ENCODE data around the gene DCUN1D1. TPM values are rescaled to one million over a fixed set of nuclear protein-coding genes. Genes with fewer than 3 reads are reported as not detected.

The DCUN1D1 gene
- total RNA-seq, 3 donors from 2014 or later (not counting 1 experiment from before 2014, with no cell fraction given) = 46.5 to 62.0 (median 51.7) TPM

DNA sequence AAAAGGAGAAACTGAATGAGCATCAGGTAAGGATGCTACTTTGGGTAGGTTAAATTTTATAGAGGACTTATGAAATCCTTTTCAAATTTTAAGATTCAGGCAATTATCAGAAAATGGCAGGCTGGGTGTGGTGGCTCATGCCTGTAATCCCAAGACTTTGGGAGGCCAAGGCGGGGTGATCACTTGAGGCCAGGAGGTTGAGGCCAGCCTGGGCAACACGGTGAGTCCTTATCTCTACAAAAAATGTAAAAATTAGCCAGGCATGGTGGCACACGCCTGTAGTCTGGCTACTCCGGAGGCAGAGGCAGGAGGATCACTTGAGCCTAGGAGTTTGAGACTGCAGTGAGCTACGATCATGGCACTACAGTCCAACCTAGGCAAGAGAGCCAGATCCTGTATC lies 23.1 kb downstream of the DCUN1D1 start:
- no peak overlapping the region for H3K4me3 ChIP-seq (ENCODE audit: low read length)
- Mint-ChIP-seq H3K36me3 (no peaks in the 10 kb centered on the region), H3K4me3 (no peak overlapping the region), H3K27me3 (ENCODE audit: low read depth in 2 of 2) (no peaks in the 10 kb centered on the region), H3K27ac (no peak overlapping the region), H3K9me3 (no peaks in the 10 kb centered on the region), H3K4me1 (peaks cover 14 to 16% of the 10 kb centered on the region in 2 donors)
- no peak overlapping the region for H3K27ac ChIP-seq (ENCODE audit: low read length)
- DNase-seq = no peak
- H3K36me3 ChIP-seq (ENCODE audit: control insufficient read depth, insufficient read depth, low read length) = peaks cover 22% of the 10 kb centered on the region
- H3K27me3 ChIP-seq (ENCODE audit: control insufficient read depth, insufficient read depth, low read length) = no peaks in the 10 kb centered on the region
- intact Hi-C loops (cut with micrococcal nuclease) = no loop called here
- WGBS (ENCODE audit: insufficient coverage) = 98% methylated on average over 5 of the region's 5 CpGs
- TF ChIP-seq, protein P1, sequence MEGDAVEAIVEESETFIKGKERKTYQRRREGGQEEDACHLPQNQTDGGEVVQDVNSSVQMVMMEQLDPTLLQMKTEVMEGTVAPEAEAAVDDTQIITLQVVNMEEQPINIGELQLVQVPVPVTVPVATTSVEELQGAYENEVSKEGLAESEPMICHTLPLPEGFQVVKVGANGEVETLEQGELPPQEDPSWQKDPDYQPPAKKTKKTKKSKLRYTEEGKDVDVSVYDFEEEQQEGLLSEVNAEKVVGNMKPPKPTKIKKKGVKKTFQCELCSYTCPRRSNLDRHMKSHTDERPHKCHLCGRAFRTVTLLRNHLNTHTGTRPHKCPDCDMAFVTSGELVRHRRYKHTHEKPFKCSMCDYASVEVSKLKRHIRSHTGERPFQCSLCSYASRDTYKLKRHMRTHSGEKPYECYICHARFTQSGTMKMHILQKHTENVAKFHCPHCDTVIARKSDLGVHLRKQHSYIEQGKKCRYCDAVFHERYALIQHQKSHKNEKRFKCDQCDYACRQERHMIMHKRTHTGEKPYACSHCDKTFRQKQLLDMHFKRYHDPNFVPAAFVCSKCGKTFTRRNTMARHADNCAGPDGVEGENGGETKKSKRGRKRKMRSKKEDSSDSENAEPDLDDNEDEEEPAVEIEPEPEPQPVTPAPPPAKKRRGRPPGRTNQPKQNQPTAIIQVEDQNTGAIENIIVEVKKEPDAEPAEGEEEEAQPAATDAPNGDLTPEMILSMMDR (IDR thresholded peaks at IDR 0.05) = no peak
- no peak for ATAC-seq
- H3K9me3 ChIP-seq (ENCODE audit: control insufficient read depth, insufficient read depth, low read length) = no peaks in the 10 kb centered on the region
- H3K4me1 ChIP-seq (ENCODE audit: control insufficient read depth, insufficient read depth, low read length) = no peaks in the 10 kb centered on the region

DNA sequence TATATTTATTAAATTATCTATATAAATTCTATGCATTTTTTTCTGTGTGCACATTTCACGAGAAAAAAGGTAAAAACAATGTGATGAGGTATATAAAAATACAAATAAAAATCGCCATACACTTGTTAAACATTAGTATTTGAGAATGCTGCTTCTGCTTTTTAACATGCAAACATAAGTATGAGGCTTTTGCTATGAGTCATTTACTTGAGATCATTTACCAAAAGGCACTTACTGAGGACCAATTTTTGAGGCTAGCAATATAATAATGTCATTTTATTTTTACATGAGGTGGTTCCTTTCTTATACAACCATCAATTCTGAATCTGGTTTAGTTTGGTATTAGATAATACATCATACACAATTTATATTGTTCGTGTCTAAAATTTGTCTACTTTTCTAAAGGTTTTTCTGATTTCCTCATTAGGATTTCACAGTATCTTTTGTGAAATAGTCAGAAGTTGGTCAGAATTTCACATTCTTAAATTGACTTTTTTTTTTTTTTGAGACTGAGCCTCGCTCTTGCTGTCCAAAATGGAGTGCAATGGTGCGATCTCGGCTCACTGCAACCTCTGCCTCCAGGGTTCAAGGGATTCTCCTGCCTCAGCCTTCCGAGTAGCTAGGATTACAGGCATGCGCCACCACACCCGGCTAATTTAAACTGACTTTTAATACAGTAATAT lies 25.6 kb downstream of the DCUN1D1 start:
- Mint-ChIP-seq H3K27me3 (ENCODE audit: low read depth in 2 of 2) (no peaks in the 10 kb centered on the region), H3K9me3 (no peaks in the 10 kb centered on the region), H3K4me3 (no peak overlapping the region), H3K4me1 (peaks cover under 1 to 10% of the 10 kb centered on the region in 2 donors), H3K36me3 (no peaks in the 10 kb centered on the region), H3K27ac (no peak overlapping the region)
- Histone ChIP-seq H3K9me3 (ENCODE audit: control insufficient read depth, insufficient read depth, low read length) (no peaks in the 10 kb centered on the region), H3K4me3 (ENCODE audit: low read length) (no peak overlapping the region), H3K4me1 (ENCODE audit: control insufficient read depth, insufficient read depth, low read length) (no peaks in the 10 kb centered on the region), H3K27ac (ENCODE audit: low read length) (no peak overlapping the region), H3K36me3 (ENCODE audit: control insufficient read depth, insufficient read depth, low read length) (peaks cover 14% of the 10 kb centered on the region), H3K27me3 (ENCODE audit: control insufficient read depth, insufficient read depth, low read length) (no peaks in the 10 kb centered on the region)
- WGBS (ENCODE audit: insufficient coverage) = 69% methylated on average over 6 of the region's 9 CpGs
- intact Hi-C loops (cut with micrococcal nuclease) = no loop called here
- ATAC-seq (no peak), DNase-seq (no peak)
- TF ChIP-seq, protein P1 (IDR thresholded peaks at IDR 0.05) = no peak

- no peaks in the 10 kb centered on the region for H3K4me1 ChIP-seq (ENCODE audit: control insufficient read depth, insufficient read depth, low read length)
- Mint-ChIP-seq H3K4me3 (no peak overlapping the region), H3K9me3 (no peaks in the 10 kb centered on the region), H3K4me1 (peaks cover 8 to 11% of the 10 kb centered on the region in 2 donors), H3K27ac (no peak overlapping the region), H3K27me3 (ENCODE audit: low read depth in 2 of 2) (no peaks in the 10 kb centered on the region), H3K36me3 (peaks cover 7% of the 10 kb centered on the region)
- intact Hi-C loops (cut with micrococcal nuclease) = no loop called here
- 88% methylated on average over 1 of the region's 1 CpG for WGBS (ENCODE audit: insufficient coverage)
- H3K4me3 ChIP-seq (ENCODE audit: low read length) = no peak overlapping the region
- H3K27ac ChIP-seq (ENCODE audit: low read length) = no peak overlapping the region
- peaks cover 22% of the 10 kb centered on the region for H3K36me3 ChIP-seq (ENCODE audit: control insufficient read depth, insufficient read depth, low read length)
- ATAC-seq (no peak), DNase-seq (no peak)
- TF ChIP-seq, protein P1 (IDR thresholded peaks at IDR 0.05) = no peak
- H3K27me3 ChIP-seq (ENCODE audit: control insufficient read depth, insufficient read depth, low read length) = no peaks in the 10 kb centered on the region
- no peaks in the 10 kb centered on the region for H3K9me3 ChIP-seq (ENCODE audit: control insufficient read depth, insufficient read depth, low read length)
Observed at GRCh38 chr3:182949688-182950087, 30.6 kb downstream of the DCUN1D1 start.

DNA sequence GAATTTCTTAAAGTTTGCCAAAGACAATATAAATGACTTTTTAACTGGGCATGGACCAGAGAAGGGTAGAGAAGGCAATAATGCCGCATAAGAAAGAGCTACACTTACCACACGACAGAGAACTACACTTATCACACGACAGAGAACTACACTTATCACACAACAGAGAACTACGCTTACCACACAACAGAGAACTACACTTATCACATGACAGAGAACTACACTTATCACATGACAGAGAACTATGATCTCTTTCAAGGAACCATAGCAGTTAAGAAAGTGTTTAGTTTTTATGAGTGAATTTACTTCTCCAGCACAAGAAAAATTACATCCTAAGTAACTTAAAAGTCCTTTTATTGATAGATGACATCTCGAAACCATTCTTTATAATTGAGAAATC lies 32.0 kb downstream of the DCUN1D1 start:
- no peaks in the 10 kb centered on the region for H3K27me3 Mint-ChIP-seq (ENCODE audit: low read depth in 2 of 2)
- no peak overlapping the region for H3K27ac ChIP-seq (ENCODE audit: low read length)
- peaks cover 7% of the 10 kb centered on the region for H3K36me3 Mint-ChIP-seq
- 96% methylated on average over 4 of the region's 5 CpGs for WGBS (ENCODE audit: insufficient coverage)
- H3K9me3 ChIP-seq (ENCODE audit: control insufficient read depth, insufficient read depth, low read length) = no peaks in the 10 kb centered on the region
- ATAC-seq = no peak
- H3K4me3 ChIP-seq (ENCODE audit: low read length) = no peak overlapping the region
- TF ChIP-seq, protein P1 (IDR thresholded peaks at IDR 0.05) = no peak
- no peak overlapping the region for H3K4me3 Mint-ChIP-seq
- DNase-seq = no peak
- H3K9me3 Mint-ChIP-seq = no peaks in the 10 kb centered on the region
- peaks cover 8 to 11% of the 10 kb centered on the region in 2 donors for H3K4me1 Mint-ChIP-seq
- peak overlapping the region in 1 of 2 donors; percentile 49 for H3K27ac Mint-ChIP-seq
- no peaks in the 10 kb centered on the region for H3K4me1 ChIP-seq (ENCODE audit: control insufficient read depth, insufficient read depth, low read length)
- intact Hi-C loops (cut with micrococcal nuclease) = no loop called here
- H3K27me3 ChIP-seq (ENCODE audit: control insufficient read depth, insufficient read depth, low read length) = no peaks in the 10 kb centered on the region
- H3K36me3 ChIP-seq (ENCODE audit: control insufficient read depth, insufficient read depth, low read length) = peaks cover 25% of the 10 kb centered on the region

All from natural killer cell (primary cell).